AG09309 (cell line): ENCODE results near the gene KLF9.

Source experiments
- DNase-seq: peaks from one replicate; pipeline ENCODE4 v3.0.0-alpha.2; 2010; ENCODE audit warnings: low read depth
- H3K4me3 ChIP-seq: 2 replicates; pipeline ENCODE4 v1.5.1; 2011; ENCODE audit warnings: mild to moderate bottlenecking, low read depth, low read length, moderate library complexity; ENCODE audit not compliant: control insufficient read depth
- TF ChIP-seq, protein P1 (sequence below): IDR thresholded peaks from 2 replicates; pipeline ENCODE4 v1.5.1; 2011; ENCODE audit warnings: mild to moderate bottlenecking, low read depth, low read length, inconsistent platforms; ENCODE audit not compliant: insufficient read depth, control insufficient read depth; ENCODE audit errors: missing control alignments

Gene KLF9

DNA sequence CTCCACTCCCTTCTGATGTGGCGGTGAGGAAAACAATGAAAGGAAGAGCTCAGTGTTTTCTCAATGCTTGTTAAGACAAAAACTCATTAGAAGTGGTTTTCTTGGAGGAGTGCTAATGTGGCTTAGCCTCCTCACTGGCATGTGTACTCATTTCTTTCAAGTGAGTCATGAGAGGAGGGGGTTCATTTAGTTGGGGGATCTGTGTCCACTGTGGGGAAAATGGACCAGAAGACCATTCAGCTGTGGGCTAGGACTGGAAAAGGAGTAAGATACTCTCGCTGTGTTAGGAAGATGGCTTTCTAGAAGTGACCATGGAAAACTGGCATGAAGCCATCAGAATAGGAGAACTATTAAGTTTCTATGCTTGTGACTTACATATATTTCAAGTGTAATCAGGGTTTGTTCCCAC, 23.5 kb downstream of the KLF9 start:
- H3K4me3 ChIP-seq: no peak overlapping the region
- TF ChIP-seq, protein P1, sequence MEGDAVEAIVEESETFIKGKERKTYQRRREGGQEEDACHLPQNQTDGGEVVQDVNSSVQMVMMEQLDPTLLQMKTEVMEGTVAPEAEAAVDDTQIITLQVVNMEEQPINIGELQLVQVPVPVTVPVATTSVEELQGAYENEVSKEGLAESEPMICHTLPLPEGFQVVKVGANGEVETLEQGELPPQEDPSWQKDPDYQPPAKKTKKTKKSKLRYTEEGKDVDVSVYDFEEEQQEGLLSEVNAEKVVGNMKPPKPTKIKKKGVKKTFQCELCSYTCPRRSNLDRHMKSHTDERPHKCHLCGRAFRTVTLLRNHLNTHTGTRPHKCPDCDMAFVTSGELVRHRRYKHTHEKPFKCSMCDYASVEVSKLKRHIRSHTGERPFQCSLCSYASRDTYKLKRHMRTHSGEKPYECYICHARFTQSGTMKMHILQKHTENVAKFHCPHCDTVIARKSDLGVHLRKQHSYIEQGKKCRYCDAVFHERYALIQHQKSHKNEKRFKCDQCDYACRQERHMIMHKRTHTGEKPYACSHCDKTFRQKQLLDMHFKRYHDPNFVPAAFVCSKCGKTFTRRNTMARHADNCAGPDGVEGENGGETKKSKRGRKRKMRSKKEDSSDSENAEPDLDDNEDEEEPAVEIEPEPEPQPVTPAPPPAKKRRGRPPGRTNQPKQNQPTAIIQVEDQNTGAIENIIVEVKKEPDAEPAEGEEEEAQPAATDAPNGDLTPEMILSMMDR: no peak
- no peak for DNase-seq

DNA sequence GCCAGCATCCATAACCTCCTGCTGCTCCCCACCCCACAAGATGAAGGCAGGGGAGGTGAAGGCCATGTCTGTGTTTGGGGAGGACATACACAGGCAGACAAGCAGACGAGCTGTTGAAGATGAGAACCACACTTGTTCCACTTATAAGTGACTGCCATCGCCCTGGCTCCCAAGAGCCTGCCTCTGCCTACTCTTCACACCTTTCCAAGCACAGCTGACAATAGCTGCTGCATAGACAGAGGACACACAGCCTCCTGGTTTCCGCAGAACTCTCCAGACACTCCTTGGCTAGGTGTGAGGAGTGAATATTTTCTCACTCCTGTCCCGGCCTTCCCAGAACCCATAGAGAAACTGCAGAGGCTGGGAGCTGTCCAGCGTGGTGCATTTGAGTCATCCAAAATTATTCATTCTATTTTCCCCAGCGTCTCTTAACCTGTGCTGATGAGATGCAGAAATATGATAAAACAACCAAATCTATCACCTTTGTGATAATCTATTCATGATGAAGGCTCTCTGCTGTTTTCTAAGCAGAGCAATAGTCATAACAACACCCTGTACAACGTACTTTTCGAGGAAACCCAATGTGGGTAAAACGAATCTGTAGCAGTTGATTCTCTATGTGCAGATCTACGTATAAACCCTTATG, 24.7 kb downstream of the KLF9 start:
- TF ChIP-seq, protein P1: no peak
- H3K4me3 ChIP-seq: no peak overlapping the region
- no peak for DNase-seq

DNA sequence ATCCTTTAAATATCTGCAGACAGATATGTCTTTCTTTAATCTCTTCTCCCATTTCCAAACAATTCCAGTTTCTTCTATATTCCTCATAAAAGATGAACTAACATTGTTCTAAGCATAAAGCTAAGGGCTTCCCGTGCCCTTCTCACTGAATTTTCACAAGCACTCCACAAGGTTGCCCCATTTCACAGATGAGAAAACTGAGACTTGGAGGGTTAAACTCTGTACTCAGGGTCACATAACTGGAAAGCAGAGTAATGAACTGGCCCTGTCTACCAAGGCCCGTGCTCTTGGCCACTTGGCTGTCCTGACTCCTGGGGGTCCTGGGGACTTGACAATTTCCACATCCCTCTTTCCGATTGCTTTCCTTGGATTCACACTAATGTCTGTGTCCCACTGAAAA, 25.3 kb downstream of the KLF9 start:
- DNase-seq: no peak
- no peak overlapping the region for H3K4me3 ChIP-seq
- TF ChIP-seq, protein P1: no peak

DNA sequence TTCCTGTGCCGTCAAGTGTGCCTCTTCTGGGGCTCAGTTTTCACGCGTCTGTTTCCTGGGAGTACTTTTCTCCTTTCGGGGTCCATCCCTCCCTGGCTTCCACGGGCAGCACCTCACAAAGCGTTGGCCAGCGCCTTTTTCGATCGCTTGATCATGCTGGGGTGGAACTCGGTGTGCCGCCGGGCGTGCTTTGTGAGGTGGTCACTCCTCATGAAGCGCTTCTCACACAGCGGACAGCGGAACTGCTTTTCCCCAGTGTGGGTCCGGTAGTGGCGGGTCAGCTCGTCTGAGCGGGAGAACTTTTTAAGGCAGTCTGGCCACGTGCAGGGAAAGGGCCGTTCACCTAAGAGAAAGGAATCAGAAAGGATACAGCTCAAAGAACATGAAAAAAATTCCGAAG, 26.8 kb downstream of the KLF9 start:
- H3K4me3 ChIP-seq: no peak overlapping the region
- TF ChIP-seq, protein P1: no peak
- DNase-seq: no peak

DNA sequence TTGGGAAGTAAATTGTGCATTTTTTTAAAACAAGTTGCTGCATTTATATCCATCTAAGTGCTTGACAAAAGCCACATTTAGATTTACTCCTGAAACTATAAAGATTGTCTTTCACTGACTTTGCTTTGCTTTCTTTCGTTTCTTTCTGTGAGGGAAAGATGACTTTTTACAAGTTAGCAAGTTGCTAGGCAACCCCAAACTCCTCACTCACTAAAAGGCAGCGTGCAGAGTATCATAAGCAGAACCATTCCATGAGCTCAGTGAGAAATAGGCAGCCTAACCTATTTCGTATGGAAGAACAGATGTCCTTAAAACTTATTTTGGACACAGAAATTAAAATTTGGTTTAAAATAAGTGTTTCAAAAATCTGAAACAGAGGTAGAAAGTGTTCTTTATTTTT, 29.0 kb downstream of the KLF9 start:
- DNase-seq: no peak
- TF ChIP-seq, protein P1: no peak
- no peak overlapping the region for H3K4me3 ChIP-seq

DNA sequence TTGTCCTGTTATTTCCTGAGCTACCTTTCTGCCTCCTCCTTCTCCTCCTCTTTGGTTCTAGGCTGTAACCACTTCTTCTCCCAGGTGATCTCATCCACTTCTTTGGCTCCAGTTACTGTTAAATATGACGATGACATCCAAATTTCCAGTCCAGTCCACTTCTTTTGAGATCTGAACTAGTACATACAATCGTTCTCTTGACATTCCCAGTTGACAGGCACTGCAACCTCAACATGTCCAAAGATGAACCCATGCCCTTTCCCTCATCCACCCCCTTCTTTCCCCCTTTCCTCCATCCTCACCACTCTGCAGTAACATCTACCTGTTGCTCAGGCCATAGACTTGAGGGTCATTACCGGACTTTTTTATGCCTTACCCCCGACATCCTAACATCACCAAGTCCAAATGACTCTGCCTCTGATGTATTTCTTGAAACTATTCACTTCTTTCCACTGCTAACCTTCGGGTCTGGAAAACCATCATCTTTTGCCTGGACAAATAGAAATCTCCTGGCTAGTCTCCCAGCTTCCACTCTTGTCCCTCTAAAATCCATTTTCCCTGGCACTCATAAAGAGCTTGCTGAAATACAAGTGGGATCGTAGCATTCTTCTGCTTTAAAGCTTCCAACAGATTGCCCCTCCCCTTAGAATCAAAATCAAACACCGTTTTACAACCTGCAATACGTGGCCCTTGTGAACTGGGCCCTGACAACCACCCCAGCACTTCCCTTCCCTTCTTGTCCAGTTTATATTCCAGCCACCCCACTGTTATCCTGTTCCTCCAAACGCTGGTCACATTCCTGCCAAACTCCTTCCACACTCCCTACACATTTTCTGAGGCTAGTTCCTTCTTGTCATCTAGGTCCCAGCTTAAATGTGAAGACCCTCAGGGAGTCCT, 31.5 kb downstream of the KLF9 start:
- DNase-seq: no peak
- no peak overlapping the region for H3K4me3 ChIP-seq

More for the DNA sequence above, 31.5 kb downstream of the KLF9 start:
- TF ChIP-seq, protein P1: no peak
